Endothelial cell of umbilical vein (primary cell): ENCODE data around the gene DGUOK. TPM values are rescaled to one million over a fixed set of nuclear protein-coding genes. Genes with fewer than 3 reads are reported as not detected.

ENCODE experiments used
- BruUV-seq: library from RNA; stranded (reverse); fragments of 400-500 nt; replicated peaks from 2 replicates; lab custom pipeline; 2021; lab: Mats Ljungman, UMichigan
- CTCF ChIA-PET: fragments of 300-600, 350-600 bp; sonication (Branson Sonifier 250); formaldehyde crosslinking; loops from one replicate; lab custom pipeline; 2021; ENCODE audit warnings: antibody characterized with exemption, inconsistent platforms; lab: Charles Lee
- POLR2A ChIA-PET: fragments of 300-600, 350-600 bp; sonication (Branson Sonifier 250); formaldehyde crosslinking; loops from one replicate; lab custom pipeline; 2021; ENCODE audit warnings: antibody characterized with exemption, inconsistent platforms; lab: Charles Lee
- DNase-seq: peaks from one replicate; pipeline ENCODE4 v3.0.0-alpha.2; 2011; ENCODE audit warnings: low read depth, low spot score
- FAIRE-seq: peaks from 2 replicates; lab custom pipeline; 2011; peaks lifted over from hg19 to GRCh38; lab: Jason Lieb, UNC
- H2AFZ ChIP-seq: 2 replicates; pipeline ENCODE4 v1.6.0; 2012; ENCODE audit warnings: low read depth, low read length, control low read depth, inconsistent platforms
- H3K27ac ChIP-seq: 2 replicates; pipeline ENCODE4 v1.5.1; 2011; ENCODE audit warnings: low read depth, mild to moderate bottlenecking, control low read depth, low read length, moderate library complexity; ENCODE audit not compliant: insufficient read depth
- H3K27me3 ChIP-seq, 2 experiments: 2 replicates each; pipeline versions ENCODE4 v1.6.0 to v1.6.1; 2011; ENCODE audit warnings: low read length in 2 of 2, mixed read lengths in 1 of 2; ENCODE audit not compliant: control insufficient read depth in 2 of 2, insufficient read depth in 2 of 2
- H3K36me3 ChIP-seq, 2 experiments: 2 replicates in 1 of 2; 3 replicates in 1 of 2; pipeline ENCODE4 v1.5.1; 2011; ENCODE audit warnings: low read length in 2 of 2, mild to moderate bottlenecking in 1 of 2, moderate library complexity in 1 of 2; ENCODE audit not compliant: control insufficient read depth in 2 of 2, insufficient read depth in 2 of 2; ENCODE audit errors: extremely low read depth in 1 of 2
- H3K4me1 ChIP-seq: 3 replicates; pipeline ENCODE4 v1.5.1; 2011; ENCODE audit warnings: mild to moderate bottlenecking, low read length; ENCODE audit not compliant: control insufficient read depth, insufficient read depth; ENCODE audit errors: extremely low read depth
- H3K4me2 ChIP-seq: 2 replicates; pipeline ENCODE4 v1.6.1; 2011; ENCODE audit warnings: low read length, control low read depth, mixed read lengths; ENCODE audit not compliant: insufficient read depth
- H3K4me3 ChIP-seq, 3 experiments: fragments of 200-600 bp in 1 of 3; sonication (generic), shearing (Covaris generic) in 1 of 3; replicated peaks in 1 of 3; 2 replicates each; pipeline ENCODE4 v1.5.1; 2011 to 2016; ENCODE audit warnings: control low read depth in 3 of 3, low read length in 3 of 3, mild to moderate bottlenecking in 2 of 3, inconsistent platforms in 1 of 3, low read depth in 1 of 3, moderate library complexity in 1 of 3; ENCODE audit not compliant: insufficient read depth in 1 of 3
- H3K79me2 ChIP-seq: 2 replicates; pipeline ENCODE4 v1.6.0; 2012; ENCODE audit warnings: low read length, inconsistent platforms; ENCODE audit not compliant: control insufficient read depth, insufficient read depth
- H3K9ac ChIP-seq: replicated peaks from 2 replicates; pipeline ENCODE3; 2011; ENCODE audit warnings: low read length, control low read depth; ENCODE audit not compliant: insufficient read depth; ENCODE audit errors: extremely low read depth
- H3K9me1 ChIP-seq: replicated peaks from 3 replicates; pipeline ENCODE4 v1.6.0; 2011; ENCODE audit warnings: mild to moderate bottlenecking, low read length; ENCODE audit not compliant: control insufficient read depth, insufficient read depth; ENCODE audit errors: extremely low read depth
- H3K9me3 ChIP-seq: replicated peaks from 2 replicates; pipeline ENCODE4 v1.5.1; 2012; ENCODE audit warnings: low read length, inconsistent platforms; ENCODE audit not compliant: control insufficient read depth, insufficient read depth
- H4K20me1 ChIP-seq: replicated peaks from 2 replicates; pipeline ENCODE3; 2011; ENCODE audit warnings: mild to moderate bottlenecking, low read length; ENCODE audit not compliant: control insufficient read depth, insufficient read depth; ENCODE audit errors: extremely low read depth
- EZH2 ChIP-seq: IDR thresholded peaks from 2 replicates; pipeline ENCODE4 v1.6.1; 2012; ENCODE audit warnings: borderline replicate concordance, low read depth, mild to moderate bottlenecking, moderate library complexity, low read length, inconsistent platforms; ENCODE audit not compliant: severe bottlenecking
- FOS ChIP-seq: IDR thresholded peaks from 2 replicates; pipeline ENCODE4 v1.6.1; 2011; ENCODE audit warnings: mild to moderate bottlenecking, low read length, moderate library complexity, borderline replicate concordance; ENCODE audit not compliant: insufficient read depth
- GATA2 ChIP-seq: IDR thresholded peaks from 2 replicates; pipeline ENCODE4 v1.7.0; 2011; ENCODE audit warnings: low read depth, mild to moderate bottlenecking, moderate library complexity, mixed read lengths, low read length; ENCODE audit not compliant: insufficient read length, insufficient read depth
- JUN ChIP-seq: IDR thresholded peaks from 2 replicates; pipeline ENCODE4 v1.6.1; 2011; ENCODE audit warnings: borderline replicate concordance, low read depth; ENCODE audit not compliant: insufficient read length, insufficient read depth
- MYC ChIP-seq: IDR thresholded peaks from one replicate; pipeline ENCODE4 v1.6.1; 2011; ENCODE audit warnings: mild to moderate bottlenecking, low read depth, low read length
- POLR2A ChIP-seq: IDR thresholded peaks from 2 replicates; pipeline ENCODE4 v1.6.1; 2012; ENCODE audit warnings: low read depth, mild to moderate bottlenecking, control low read depth, low read length
- POLR2AphosphoS5 ChIP-seq: IDR thresholded peaks from 2 replicates; pipeline ENCODE4 v1.6.1; 2012; ENCODE audit warnings: low read depth, mild to moderate bottlenecking, control low read depth, low read length, moderate library complexity; ENCODE audit not compliant: insufficient read depth
- dilution Hi-C: fragments of 300-500 bp; cut with MboI; formaldehyde crosslinking; loops from one replicate; pipeline ENCODE4 v1.15.0; 2019; ENCODE audit warnings: low sequenced_read_pairs; ENCODE audit not compliant: extremely low pct_ligation_motif_present
- intact Hi-C: fragments of 100-400 bp; cut with micrococcal nuclease; formaldehyde crosslinking; loops from one replicate; pipeline ENCODE4 v1.10.0; 2022
- polyA plus RNA-seq, 4 experiments: library from polyadenylated mRNA; depleted of rRNA in 3 of 4; stranded (reverse) in 3 of 4; unstranded in 1 of 4; fragments of >200 nt; gene quantifications; 2 replicates each; pipeline versions ENCODE4 v1.2.1 to v1.2.3, GENCODE V29; 2011 to 2012; ENCODE audit warnings: missing spikeins in 1 of 4
- total RNA-seq: library from RNA; stranded (reverse); gene quantifications from 2 replicates; pipeline ENCODE4 v1.2.3, GENCODE V29; 2021
- TF ChIP-seq, protein P1 (sequence below), 2 donors: IDR thresholded peaks; 1 replicate in 1 of 2; 2 replicates in 1 of 2; pipeline ENCODE4 v1.5.1; 2011; ENCODE audit warnings: low read length in 2 of 2, mild to moderate bottlenecking in 2 of 2, moderate library complexity in 2 of 2, control low read depth in 1 of 2, inconsistent platforms in 1 of 2, low read depth in 1 of 2; ENCODE audit not compliant: insufficient read depth in 1 of 2; ENCODE audit errors: extremely low read depth in 1 of 2
- TF ChIP-seq, protein P2 (sequence below): IDR thresholded peaks from 2 replicates; pipeline ENCODE4 v1.6.1; 2011; ENCODE audit not compliant: insufficient read depth, insufficient read length

The DGUOK gene
- total and polyA plus RNA-seq, 2 donors (not counting 3 experiments of a cell fraction or from before 2014, with no cell fraction given) = 51.8 to 77.5 TPM

DNA sequence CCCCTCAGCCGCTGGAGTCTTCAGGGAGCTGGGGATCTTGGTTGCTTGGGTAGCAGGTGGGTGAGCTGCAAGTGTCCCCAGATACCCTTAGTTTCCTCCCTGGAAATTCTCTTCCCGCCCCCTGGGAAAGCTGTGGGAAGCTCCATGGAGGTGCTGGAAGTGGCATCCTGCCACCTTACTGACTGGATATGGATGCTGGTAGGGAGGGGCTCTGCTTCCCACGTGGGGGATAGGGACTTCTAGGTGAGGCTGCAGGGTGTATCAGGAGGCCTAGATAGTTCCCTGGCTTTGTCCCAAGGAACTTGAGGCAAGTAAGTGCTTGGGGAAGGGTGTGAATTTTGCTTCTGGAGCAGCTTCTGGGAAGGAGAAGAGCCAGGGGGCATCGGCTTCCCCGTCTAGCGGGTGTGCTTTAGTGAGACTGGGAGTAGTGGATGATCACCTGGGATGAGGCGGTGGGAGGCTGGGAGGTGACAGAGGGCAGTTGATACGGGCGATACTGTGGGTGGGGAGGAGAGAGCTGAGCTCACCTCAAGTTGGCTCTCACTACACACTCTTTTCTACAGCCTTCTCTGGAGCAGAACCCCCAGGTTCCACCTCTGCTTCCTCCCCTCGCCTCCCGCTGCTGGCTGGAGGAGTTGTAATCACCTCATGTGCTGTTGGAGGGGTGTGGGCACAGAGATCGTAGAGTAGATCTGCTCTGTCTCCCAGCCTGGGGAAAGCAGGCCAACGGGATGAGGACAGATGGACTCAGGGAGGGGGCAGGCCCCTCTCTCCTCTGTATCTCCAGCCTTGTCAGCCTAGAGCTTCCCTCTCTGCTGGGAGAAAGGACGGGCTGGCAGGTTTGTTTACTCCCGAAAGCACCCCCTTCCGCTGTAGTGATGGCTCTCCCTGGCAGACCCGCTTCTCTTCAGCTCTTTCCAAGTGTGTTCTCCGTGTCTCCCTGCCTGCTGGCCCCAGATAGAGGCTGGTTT, 77.8 kb downstream of the DGUOK start:
- H2AFZ ChIP-seq = no peak overlapping the region

More for the DNA sequence above, 77.8 kb downstream of the DGUOK start:
- TF ChIP-seq POLR2AphosphoS5 (no peak), FOS (no peak), POLR2A (no peak), GATA2 (no peak), MYC (no peak), EZH2 (no peak), JUN (no peak)
- TF ChIP-seq, protein P1, sequence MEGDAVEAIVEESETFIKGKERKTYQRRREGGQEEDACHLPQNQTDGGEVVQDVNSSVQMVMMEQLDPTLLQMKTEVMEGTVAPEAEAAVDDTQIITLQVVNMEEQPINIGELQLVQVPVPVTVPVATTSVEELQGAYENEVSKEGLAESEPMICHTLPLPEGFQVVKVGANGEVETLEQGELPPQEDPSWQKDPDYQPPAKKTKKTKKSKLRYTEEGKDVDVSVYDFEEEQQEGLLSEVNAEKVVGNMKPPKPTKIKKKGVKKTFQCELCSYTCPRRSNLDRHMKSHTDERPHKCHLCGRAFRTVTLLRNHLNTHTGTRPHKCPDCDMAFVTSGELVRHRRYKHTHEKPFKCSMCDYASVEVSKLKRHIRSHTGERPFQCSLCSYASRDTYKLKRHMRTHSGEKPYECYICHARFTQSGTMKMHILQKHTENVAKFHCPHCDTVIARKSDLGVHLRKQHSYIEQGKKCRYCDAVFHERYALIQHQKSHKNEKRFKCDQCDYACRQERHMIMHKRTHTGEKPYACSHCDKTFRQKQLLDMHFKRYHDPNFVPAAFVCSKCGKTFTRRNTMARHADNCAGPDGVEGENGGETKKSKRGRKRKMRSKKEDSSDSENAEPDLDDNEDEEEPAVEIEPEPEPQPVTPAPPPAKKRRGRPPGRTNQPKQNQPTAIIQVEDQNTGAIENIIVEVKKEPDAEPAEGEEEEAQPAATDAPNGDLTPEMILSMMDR (IDR thresholded peaks at IDR 0.05; ENCODE audit: extremely low read depth in 1 of 2, insufficient read depth in 1 of 2, low read depth in 1 of 2, low read length in 2 of 2) = no peak
- TF ChIP-seq, protein P2, sequence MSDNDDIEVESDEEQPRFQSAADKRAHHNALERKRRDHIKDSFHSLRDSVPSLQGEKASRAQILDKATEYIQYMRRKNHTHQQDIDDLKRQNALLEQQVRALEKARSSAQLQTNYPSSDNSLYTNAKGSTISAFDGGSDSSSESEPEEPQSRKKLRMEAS = no peak
- H3K27me3 ChIP-seq = no peaks in the 10 kb centered on the region
- dilution Hi-C loops = no loop called here
- peaks cover 9% of the 10 kb centered on the region for H3K79me2 ChIP-seq
- ChIA-PET POLR2A (no interaction called here), CTCF (interaction anchor here (1.1 to 1.8 kb wide), 2 partner anchors 17 to 143 kb away, joined by 3 to 5 read pairs; no protein-coding TSS in a partner anchor)
- BruUV-seq = no TSS peak
- H3K36me3 ChIP-seq = peaks cover 0 to 2% of the 10 kb centered on the region in 2 experiments
- no peak overlapping the region for H3K27ac ChIP-seq
- H3K4me2 ChIP-seq = no peak overlapping the region
- DNase-seq = no peak
- no peaks in the 10 kb centered on the region for H3K9me1 ChIP-seq
- FAIRE-seq = no peak
- no peaks in the 10 kb centered on the region for H4K20me1 ChIP-seq
- H3K9ac ChIP-seq = no peak overlapping the region
- no peaks in the 10 kb centered on the region for H3K9me3 ChIP-seq
- H3K4me3 ChIP-seq = no peak overlapping the region
- intact Hi-C loops = loop anchor here (5.0 kb wide), 1 partner anchor 103 kb away; no protein-coding TSS in a partner anchor
- H3K4me1 ChIP-seq = peaks cover 9% of the 10 kb centered on the region
